Skeletal muscle tissue (tissue), 4 donors: ENCODE measurements around the gene MEGF6. TPM values are rescaled to one million over a fixed set of nuclear protein-coding genes. Genes with fewer than 3 reads are reported as not detected.

Source experiments
- H3K27ac ChIP-seq: one replicate; pipeline ENCODE4 v1.7.0; 2013; ENCODE audit warnings: mild to moderate bottlenecking, low read depth, low read length, inconsistent platforms
- H3K27me3 ChIP-seq, 3 donors: one replicate each; pipeline ENCODE4 v1.7.0; 2013; ENCODE audit warnings: low read length in 3 of 3; ENCODE audit not compliant: control insufficient read depth in 3 of 3, insufficient read depth in 3 of 3
- H3K36me3 ChIP-seq, 3 donors: one replicate each; pipeline ENCODE4 v1.7.0; 2013; ENCODE audit warnings: low read length in 3 of 3; ENCODE audit not compliant: control insufficient read depth in 3 of 3, insufficient read depth in 3 of 3
- H3K4me1 ChIP-seq, 3 donors: one replicate each; pipeline ENCODE4 v1.7.0; 2013; ENCODE audit warnings: low read length in 3 of 3, mild to moderate bottlenecking in 3 of 3; ENCODE audit not compliant: control insufficient read depth in 3 of 3, insufficient read depth in 3 of 3
- H3K4me3 ChIP-seq, 3 donors: one replicate each; pipeline ENCODE4 v1.7.0; 2013; ENCODE audit warnings: low read length in 3 of 3
- H3K9ac ChIP-seq, 3 donors: one replicate each; pipeline ENCODE4 v1.7.0; 2013; ENCODE audit warnings: low read length in 3 of 3, mild to moderate bottlenecking in 3 of 3, moderate library complexity in 2 of 3, low read depth in 1 of 3
- H3K9me3 ChIP-seq, 3 donors: one replicate each; pipeline ENCODE4 v1.7.0; 2013; ENCODE audit warnings: low read length in 3 of 3; ENCODE audit not compliant: control insufficient read depth in 3 of 3
- total RNA-seq: library from RNA; depleted of rRNA; stranded (reverse); fragments of >200 nt; gene quantifications from one replicate; pipeline ENCODE4 v1.2.3, GENCODE V29; 2014
- donor health status: Osteomylitis.

Gene MEGF6
- total RNA-seq, 1 donor from 2014 or later, result 10.4 TPM

GRCh38 chr1:3453891-3454810, 157.2 kb downstream of the MEGF6 start, which contains the start of gene ARHGEF16:
ARHGEF16 (plus strand) TSS chr1:3454665; CDS start chr1:3463085, 8,420 bp downstream.
- Histone ChIP-seq H3K9ac (peak within 1 kb of the TSS in 1 of 3 donors; percentile 64), H3K4me1 (peaks cover 28 to 36% (median 35%) of the 10 kb centered on the region in 3 donors), H3K36me3 (no peaks in the 10 kb centered on the region), H3K27ac (no peak within 1 kb of the TSS), H3K9me3 (no peaks in the 10 kb centered on the region), H3K4me3 (peak within 1 kb of the TSS in 2 of 3 donors; percentile 32 to 58), H3K27me3 (peaks cover 19 to 36% (median 21%) of the 10 kb centered on the region in 3 donors)

DNA sequence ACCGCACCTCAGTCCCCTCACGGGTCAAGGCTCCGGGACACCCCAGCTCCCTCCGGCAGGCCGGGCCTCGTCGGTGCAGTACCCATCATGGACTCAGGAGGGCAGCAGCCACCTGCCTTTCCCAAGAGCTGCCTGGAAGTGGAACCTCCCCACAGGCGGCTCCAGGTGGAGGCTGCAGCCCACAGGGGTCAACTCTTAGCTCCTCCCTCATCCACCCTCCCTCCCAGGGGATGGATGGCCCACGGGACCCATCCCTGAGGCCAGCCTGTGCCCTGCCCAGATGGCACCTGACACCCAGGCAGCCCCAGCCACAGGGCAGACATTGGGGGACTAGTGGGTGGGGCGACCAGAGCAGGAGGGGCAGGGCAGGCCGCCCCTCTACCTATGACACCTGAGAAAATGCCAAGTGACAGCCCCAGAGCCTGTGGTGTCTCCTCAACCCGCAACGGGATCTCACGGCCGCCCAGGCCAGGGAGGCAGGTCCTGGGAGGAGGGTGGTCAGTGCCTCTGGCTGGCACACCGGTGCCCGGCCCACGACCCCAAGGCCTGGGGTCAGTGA, 158.0 kb downstream of the MEGF6 start:
- no peaks in the 10 kb centered on the region for H3K9me3 ChIP-seq

DNA sequence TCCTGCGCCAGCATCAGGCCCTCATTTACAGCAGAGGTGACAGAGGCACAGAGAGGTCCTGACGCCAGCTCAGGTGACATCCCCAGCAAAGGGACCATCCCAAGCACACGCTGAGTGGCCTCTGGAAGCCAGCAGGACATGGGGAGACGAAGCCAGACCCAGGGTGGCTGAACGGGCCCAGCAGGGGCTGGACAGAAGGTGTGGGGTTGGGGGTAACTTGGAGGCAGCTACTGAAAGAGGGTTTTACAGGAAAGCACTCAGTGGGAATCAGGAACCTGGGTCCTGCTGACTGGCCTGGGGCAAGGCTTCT, 158.5 kb downstream of the MEGF6 start:
- Histone ChIP-seq H3K36me3 (no peaks in the 10 kb centered on the region), H3K27ac (no peak overlapping the region), H3K9ac (peak overlapping the region; percentile 32 to 70 (median 68)), H3K4me3 (no peak overlapping the region), H3K9me3 (no peaks in the 10 kb centered on the region), H3K27me3 (peaks cover 19 to 36% (median 21%) of the 10 kb centered on the region in 3 donors), H3K4me1 (peaks cover 15 to 23% (median 22%) of the 10 kb centered on the region in 3 donors)

More for the DNA sequence above, 158.0 kb downstream of the MEGF6 start:
- H3K27me3 ChIP-seq, result peaks cover 19 to 36% (median 21%) of the 10 kb centered on the region in 3 donors
- H3K9ac ChIP-seq, result peak overlapping the region; percentile 32 to 70 (median 68)
- peaks cover 20 to 27% (median 27%) of the 10 kb centered on the region in 3 donors for H3K4me1 ChIP-seq
- H3K36me3 ChIP-seq, result no peaks in the 10 kb centered on the region
- no peak overlapping the region for H3K27ac ChIP-seq
- H3K4me3 ChIP-seq, result no peak overlapping the region

- H3K4me3 ChIP-seq, result no peak overlapping the region
- H3K4me1 ChIP-seq, result peaks cover 9 to 18% (median 17%) of the 10 kb centered on the region in 3 donors
- peaks cover 0 to 2% (median 2%) of the 10 kb centered on the region in 3 donors for H3K9me3 ChIP-seq
- peaks cover 21 to 36% (median 23%) of the 10 kb centered on the region in 3 donors for H3K27me3 ChIP-seq
- no peaks in the 10 kb centered on the region for H3K36me3 ChIP-seq
- peak overlapping the region; percentile 32 to 70 (median 68) for H3K9ac ChIP-seq
- no peak overlapping the region for H3K27ac ChIP-seq
Observed at GRCh38 chr1:3451994-3452865, 159.1 kb downstream of the MEGF6 start.

DNA sequence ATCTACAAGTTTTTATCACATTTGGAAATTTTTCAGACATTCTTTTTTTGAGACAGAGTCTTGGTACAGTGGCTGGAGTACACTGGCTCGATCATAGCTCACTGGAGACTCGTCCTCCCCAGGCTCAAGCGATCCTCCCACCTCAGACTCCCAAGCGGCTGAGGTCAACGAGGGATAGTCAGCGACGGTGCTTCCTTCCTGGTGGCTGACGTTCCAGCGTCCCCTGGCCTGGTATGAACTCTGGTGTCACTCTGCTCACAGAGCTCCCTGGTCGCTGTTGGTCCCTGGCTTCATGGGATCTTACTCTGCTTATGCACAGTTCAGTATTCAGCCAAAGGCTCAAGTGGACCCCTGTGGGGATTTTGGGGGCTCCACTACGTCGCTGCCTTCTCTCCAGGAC, 160.3 kb downstream of the MEGF6 start:
- Histone ChIP-seq H3K27ac (no peak overlapping the region), H3K36me3 (no peaks in the 10 kb centered on the region), H3K9ac (no peak overlapping the region), H3K4me1 (peaks cover 6 to 13% (median 11%) of the 10 kb centered on the region in 3 donors), H3K4me3 (no peak overlapping the region), H3K9me3 (peaks cover 0 to 2% (median 2%) of the 10 kb centered on the region in 3 donors), H3K27me3 (peaks cover 21 to 36% (median 23%) of the 10 kb centered on the region in 3 donors)

GRCh38 chr1:3450202-3450863, 161.0 kb downstream of the MEGF6 start:
- H3K36me3 ChIP-seq, result no peaks in the 10 kb centered on the region
- H3K27me3 ChIP-seq, result peaks cover 21 to 30% (median 23%) of the 10 kb centered on the region in 3 donors
- H3K9ac ChIP-seq, result no peak overlapping the region
- peaks cover 6 to 11% (median 11%) of the 10 kb centered on the region in 3 donors for H3K4me1 ChIP-seq
- no peak overlapping the region for H3K4me3 ChIP-seq
- no peak overlapping the region for H3K27ac ChIP-seq
- H3K9me3 ChIP-seq, result peaks cover 0 to 2% (median 2%) of the 10 kb centered on the region in 3 donors

- Histone ChIP-seq H3K36me3 (no peaks in the 10 kb centered on the region), H3K4me1 (no peaks in the 10 kb centered on the region), H3K9me3 (peaks cover 0 to 2% (median 2%) of the 10 kb centered on the region in 3 donors), H3K9ac (no peak overlapping the region), H3K27me3 (peaks cover 23 to 37% (median 33%) of the 10 kb centered on the region in 3 donors), H3K4me3 (no peak overlapping the region), H3K27ac (no peak overlapping the region)
Observed at GRCh38 chr1:3444736-3445135, 166.6 kb downstream of the MEGF6 start.

GRCh38 chr1:3444298-3444697, 167.0 kb downstream of the MEGF6 start:
- Histone ChIP-seq H3K27ac (no peak overlapping the region), H3K36me3 (no peaks in the 10 kb centered on the region), H3K4me3 (no peak overlapping the region), H3K9me3 (peaks cover 0 to 2% (median 2%) of the 10 kb centered on the region in 3 donors), H3K9ac (no peak overlapping the region), H3K27me3 (peaks cover 23 to 40% (median 36%) of the 10 kb centered on the region in 3 donors), H3K4me1 (no peaks in the 10 kb centered on the region)

GRCh38 chr1:3443807-3444206, 167.5 kb downstream of the MEGF6 start:
- H3K27me3 ChIP-seq, result peaks cover 23 to 45% (median 38%) of the 10 kb centered on the region in 3 donors
- H3K9me3 ChIP-seq, result peaks cover 0 to 2% (median 2%) of the 10 kb centered on the region in 3 donors
- H3K36me3 ChIP-seq, result no peaks in the 10 kb centered on the region

More at GRCh38 chr1:3443807-3444206, 167.5 kb downstream of the MEGF6 start:
- Histone ChIP-seq H3K9ac (no peak overlapping the region), H3K4me1 (no peaks in the 10 kb centered on the region), H3K4me3 (no peak overlapping the region), H3K27ac (no peak overlapping the region)
